ENCODE data around the gene LAPTM5.

- TF ChIP-seq CTCF (IDR thresholded peaks at IDR 0.05; ENCODE audit: low read depth, low read length, missing input control), result no peak
- TF ChIP-seq RAD21 (IDR thresholded peaks at IDR 0.05), result no peak
- no peak for TF ChIP-seq REST (IDR thresholded peaks at IDR 0.05)
- no peak for TF ChIP-seq YY1 (IDR thresholded peaks at IDR 0.05)
- no peak for TF ChIP-seq RXRA (IDR thresholded peaks at IDR 0.05)
- no peak for TF ChIP-seq FOXA2 (IDR thresholded peaks at IDR 0.05)
- no peak for TF ChIP-seq TAF1 (conservative IDR thresholded peaks at IDR 0.05)
- TF ChIP-seq JUND (IDR thresholded peaks at IDR 0.05), result no peak
- TF ChIP-seq, protein P1, sequence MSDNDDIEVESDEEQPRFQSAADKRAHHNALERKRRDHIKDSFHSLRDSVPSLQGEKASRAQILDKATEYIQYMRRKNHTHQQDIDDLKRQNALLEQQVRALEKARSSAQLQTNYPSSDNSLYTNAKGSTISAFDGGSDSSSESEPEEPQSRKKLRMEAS (IDR thresholded peaks at IDR 0.05), result no peak
Measured at GRCh38 chr1:30691480-30691879, 66.1 kb downstream of the LAPTM5 start.
